T-cell (primary cell): ENCODE data around the gene CUTA. TPM values are rescaled to one million over a fixed set of nuclear protein-coding genes. Genes with fewer than 3 reads are reported as not detected.

Experiments used
- ATAC-seq, 4 experiments: fragments of 200-7000 bp in 3 of 4; fragments of 150-1000 bp in 1 of 4; cut with Tn5 transposase; replicated peaks in 1 of 4; 1 replicate in 3 of 4; 2 replicates in 1 of 4; pipeline ENCODE4 v1.10.0; 2021; ENCODE audit warnings: moderate library complexity in 3 of 4, mild to moderate bottlenecking in 2 of 4, moderate number of reproducible peaks in 1 of 4
- CTCF ChIA-PET, 2 donors: fragments of 300-600 bp; sonication (Branson Sonifier 250); formaldehyde crosslinking; loops; one replicate each; lab custom pipeline; 2022; ENCODE audit warnings: antibody characterized with exemption in 2 of 2; lab: Charles Lee
- POLR2A ChIA-PET, 2 donors: fragments of 300-600 bp; sonication (Branson Sonifier 250); formaldehyde crosslinking; loops; one replicate each; lab custom pipeline; 2022; ENCODE audit warnings: antibody characterized with exemption in 2 of 2; lab: Charles Lee
- DNase-seq, 35 experiments: peaks; one replicate each; pipeline versions ENCODE4 v3.0.0 to v3.0.0-alpha.2; 2013 to 2023
- H3K27ac ChIP-seq: one replicate; pipeline ENCODE4 v1.5.1; 2013; ENCODE audit warnings: low read length
- H3K27me3 ChIP-seq, 2 experiments: replicated peaks in 1 of 2; 1 replicate in 1 of 2; 2 replicates in 1 of 2; pipeline versions ENCODE4 v1.6.1 to v1.7.0; 2013; ENCODE audit warnings: low read length in 1 of 2, mixed read lengths in 1 of 2; ENCODE audit not compliant: control insufficient read depth in 2 of 2, insufficient read depth in 2 of 2; ENCODE audit errors: extremely low read depth in 1 of 2
- H3K36me3 ChIP-seq, 2 donors: 1 replicate in 1 of 2; 2 replicates in 1 of 2; pipeline versions ENCODE4 v1.6.1 to v1.7.0; 2013; ENCODE audit warnings: low read length in 1 of 2; ENCODE audit not compliant: control insufficient read depth in 2 of 2, insufficient read depth in 1 of 2; ENCODE audit errors: extremely low read depth in 1 of 2
- H3K4me1 ChIP-seq, 2 experiments: 1 replicate in 1 of 2; 2 replicates in 1 of 2; pipeline versions ENCODE4 v1.6.1 to v1.7.0; 2013; ENCODE audit warnings: low read length in 2 of 2, mixed read lengths in 1 of 2; ENCODE audit not compliant: insufficient read depth in 2 of 2, control insufficient read depth in 1 of 2; ENCODE audit errors: extremely low read depth in 1 of 2
- H3K4me3 ChIP-seq, 2 donors: 1 replicate in 1 of 2; 2 replicates in 1 of 2; pipeline versions ENCODE4 v1.5.1 to v1.7.0; 2013; ENCODE audit warnings: mild to moderate bottlenecking in 2 of 2, low read length in 1 of 2, moderate library complexity in 1 of 2; ENCODE audit not compliant: control insufficient read depth in 1 of 2; ENCODE audit errors: extremely low read depth in 1 of 2
- H3K9me3 ChIP-seq: 2 replicates; pipeline ENCODE4 v1.7.0; 2013
- H3K27ac Mint-ChIP-seq, 2 donors: one replicate each; pipeline ENCODE4 v1.8.0; 2020 to 2021; ENCODE audit warnings: mild to moderate bottlenecking in 2 of 2, mixed read lengths in 2 of 2
- H3K27me3 Mint-ChIP-seq, 2 donors: one replicate each; pipeline ENCODE4 v1.8.0; 2021 to 2022; ENCODE audit warnings: mixed read lengths in 2 of 2
- H3K36me3 Mint-ChIP-seq: one replicate; pipeline ENCODE4 v1.8.0; 2021; ENCODE audit warnings: mixed read lengths
- H3K4me1 Mint-ChIP-seq, 3 donors: one replicate each; pipeline ENCODE4 v1.8.0; 2020 to 2022; ENCODE audit warnings: mixed read lengths in 3 of 3, mild to moderate bottlenecking in 1 of 3
- H3K4me3 Mint-ChIP-seq, 3 donors: one replicate each; pipeline ENCODE4 v1.8.0; 2020 to 2022; ENCODE audit warnings: mild to moderate bottlenecking in 3 of 3, mixed read lengths in 3 of 3, moderate library complexity in 3 of 3
- H3K9me3 Mint-ChIP-seq, 3 donors: one replicate each; pipeline ENCODE4 v1.8.0; 2020 to 2022; ENCODE audit warnings: mixed read lengths in 3 of 3
- WGBS: methylation state at CpG from one replicate; pipeline ENCODE4 v1.1.5; 2013; ENCODE audit warnings: missing lambda C conversion rate; ENCODE audit not compliant: insufficient coverage; 5-methylcytosine and 5-hydroxymethylcytosine counted together
- total RNA-seq, 35 experiments: library from RNA in 6 of 35; stranded (reverse) in 6 of 35; fragments of 120-200 nt in 1 of 35; gene quantifications; one replicate each; pipeline versions ENCODE4 v1.2.1 to v1.2.4 and lab custom pipeline; 2013 to 2026

The CUTA gene
- total RNA-seq, 5 donors from 2014 or later (not counting 1 experiment from before 2014, with no cell fraction given) = 169 to 184 (median 176) TPM

DNA sequence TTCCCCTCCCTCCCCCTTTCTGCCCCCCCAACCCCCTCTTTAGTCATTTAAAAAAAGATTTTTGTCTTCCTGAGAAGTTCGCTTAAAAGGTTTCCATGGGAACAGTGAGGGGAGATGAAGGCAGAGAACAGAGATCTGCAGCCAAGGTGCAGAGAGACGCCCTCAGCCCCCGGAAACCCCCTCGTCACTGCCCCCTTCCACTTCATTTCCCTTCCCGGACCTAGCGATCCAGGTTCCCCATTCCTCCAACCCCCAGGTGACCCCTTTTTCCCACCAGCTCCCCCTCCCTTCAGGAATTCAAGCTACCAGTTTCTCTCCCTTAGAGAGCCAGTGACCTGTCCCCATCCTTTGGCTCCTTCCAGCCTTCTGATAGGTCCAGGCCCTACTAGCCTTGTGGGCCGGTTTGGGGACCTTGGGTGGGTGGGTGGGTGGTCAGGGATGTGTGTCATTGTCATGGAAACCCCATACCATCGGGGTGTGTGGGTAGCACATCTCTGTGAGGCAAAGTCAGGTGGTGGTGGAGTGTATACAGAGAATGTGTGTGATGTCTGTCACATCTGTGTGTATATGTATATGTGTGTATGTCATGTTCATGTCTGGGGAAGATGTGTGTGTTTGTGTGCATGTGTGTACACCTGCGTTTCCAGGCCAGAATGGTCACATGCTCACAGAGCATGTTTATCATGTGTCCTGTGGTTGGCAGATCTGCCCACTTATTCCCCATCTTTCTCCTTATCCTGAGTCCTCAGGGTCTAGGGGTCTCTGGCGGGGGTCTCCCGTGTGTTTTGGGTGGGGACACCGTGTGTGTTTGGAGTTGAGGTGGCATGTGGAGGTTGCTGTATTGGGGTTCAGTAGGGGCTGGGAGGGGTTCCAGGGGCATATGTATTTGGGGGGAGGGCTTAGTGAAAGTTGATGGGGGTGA lies 8.9 kb upstream of the CUTA start:
- peak in 1 of 4 experiments; percentile 19 for ATAC-seq

DNA sequence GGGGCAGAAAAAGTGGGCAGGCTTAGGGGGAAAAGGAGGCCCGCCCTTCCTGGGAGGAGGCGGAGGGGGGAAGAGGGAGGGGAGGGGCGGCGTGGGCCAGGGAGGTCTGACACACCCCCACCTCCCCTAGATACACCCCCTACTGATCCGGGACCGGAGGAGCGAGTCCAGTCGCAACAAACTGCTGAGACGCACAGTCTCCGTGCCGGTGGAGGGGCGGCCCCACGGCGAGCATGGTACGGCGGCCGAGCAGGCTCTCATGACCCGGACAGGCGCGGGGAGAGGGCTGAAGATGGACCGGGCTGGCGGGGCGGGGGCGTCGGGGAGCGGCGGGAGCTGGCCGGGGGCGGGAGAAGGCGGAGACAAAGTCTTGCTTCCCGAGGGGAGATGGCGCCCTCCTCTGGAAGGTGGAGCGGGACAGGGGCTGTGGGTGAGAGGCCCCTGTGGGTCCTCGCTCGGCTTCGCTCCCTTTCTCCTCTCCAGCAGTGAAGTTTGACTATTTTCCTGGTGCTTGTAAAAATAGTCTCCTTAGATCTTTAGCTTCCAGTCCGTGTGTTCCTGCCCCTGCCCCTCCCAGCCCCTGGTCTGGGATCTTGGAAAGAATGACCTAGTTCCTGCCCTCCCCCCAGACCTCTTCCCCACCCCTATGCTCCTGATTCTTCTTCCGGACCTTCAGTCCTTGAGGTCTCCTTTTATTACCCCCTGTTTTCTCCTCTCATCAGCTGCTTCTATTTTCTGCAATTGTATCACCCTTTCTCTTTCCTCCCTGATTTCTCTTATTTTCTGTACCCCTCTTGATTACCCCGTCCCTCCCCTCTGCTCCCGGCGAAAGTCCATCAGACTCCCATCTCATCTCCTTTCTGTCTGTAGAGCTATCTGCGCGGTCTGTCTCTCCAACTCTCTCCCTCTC lies 8.0 kb upstream of the CUTA start:
- Mint-ChIP-seq H3K27ac (peak overlapping the region; percentile 95 to 96), H3K27me3 (no peaks in the 10 kb centered on the region), H3K4me1 (peaks cover 61 to 82% (median 78%) of the 10 kb centered on the region in 3 donors), H3K9me3 (no peaks in the 10 kb centered on the region), H3K4me3 (peak overlapping the region; percentile 85 to 97 (median 86)), H3K36me3 (no peaks in the 10 kb centered on the region)
- Histone ChIP-seq H3K27ac (peak overlapping the region; percentile 87), H3K4me1 (peaks cover 34 to 60% of the 10 kb centered on the region in 2 experiments), H3K27me3 (no peaks in the 10 kb centered on the region), H3K9me3 (no peaks in the 10 kb centered on the region), H3K4me3 (peak overlapping the region; percentile 65 to 69), H3K36me3 (no peaks in the 10 kb centered on the region)
- ChIA-PET CTCF (interaction anchor here (0.7 to 1.5 kb wide), 5 partner anchors 10 to 126 kb away, joined by 3 to 8 read pairs (median 4); no protein-coding TSS in a partner anchor), POLR2A (interaction anchor here (0.6 to 0.7 kb wide), 4 partner anchors 9 to 136 kb away, joined by 3 to 8 read pairs (median 4); no protein-coding TSS in a partner anchor)
- WGBS = 2% methylated on average over 24 of the region's 43 CpGs
- DNase-seq (peak; percentile 52 to 87 (median 68)), ATAC-seq (peak; percentile 61 to 65 (median 62))

More for the DNA sequence above, 8.9 kb upstream of the CUTA start:
- peak in 7 of 35 experiments; percentile 12 to 74 (median 30) for DNase-seq
- H3K4me3 ChIP-seq = peak overlapping the region; percentile 65 to 67
- Mint-ChIP-seq H3K9me3 (no peaks in the 10 kb centered on the region), H3K4me1 (peaks cover 66 to 79% (median 78%) of the 10 kb centered on the region in 3 donors), H3K27me3 (no peaks in the 10 kb centered on the region), H3K36me3 (no peaks in the 10 kb centered on the region), H3K27ac (peak overlapping the region; percentile 95 to 96), H3K4me3 (peak overlapping the region; percentile 85 to 97 (median 86))
- H3K27me3 ChIP-seq = no peaks in the 10 kb centered on the region
- POLR2A ChIA-PET = interaction anchor here (0.6 kb wide), 2 partner anchors 36 to 1574 kb away, joined by 3 to 5 read pairs; no protein-coding TSS in a partner anchor
- H3K36me3 ChIP-seq = no peaks in the 10 kb centered on the region
- H3K27ac ChIP-seq = peak overlapping the region; percentile 87
- CTCF ChIA-PET = interaction anchor here (0.6 to 1.5 kb wide), 6 partner anchors 11 to 438 kb away, joined by 3 to 8 read pairs (median 4); partner anchors contain the start of gene ZBTB9 (in 1 of the 2)
- peaks cover 39 to 69% of the 10 kb centered on the region in 2 experiments for H3K4me1 ChIP-seq
- H3K9me3 ChIP-seq = no peaks in the 10 kb centered on the region
- WGBS = 0% methylated on average over 5 of the region's 12 CpGs

DNA sequence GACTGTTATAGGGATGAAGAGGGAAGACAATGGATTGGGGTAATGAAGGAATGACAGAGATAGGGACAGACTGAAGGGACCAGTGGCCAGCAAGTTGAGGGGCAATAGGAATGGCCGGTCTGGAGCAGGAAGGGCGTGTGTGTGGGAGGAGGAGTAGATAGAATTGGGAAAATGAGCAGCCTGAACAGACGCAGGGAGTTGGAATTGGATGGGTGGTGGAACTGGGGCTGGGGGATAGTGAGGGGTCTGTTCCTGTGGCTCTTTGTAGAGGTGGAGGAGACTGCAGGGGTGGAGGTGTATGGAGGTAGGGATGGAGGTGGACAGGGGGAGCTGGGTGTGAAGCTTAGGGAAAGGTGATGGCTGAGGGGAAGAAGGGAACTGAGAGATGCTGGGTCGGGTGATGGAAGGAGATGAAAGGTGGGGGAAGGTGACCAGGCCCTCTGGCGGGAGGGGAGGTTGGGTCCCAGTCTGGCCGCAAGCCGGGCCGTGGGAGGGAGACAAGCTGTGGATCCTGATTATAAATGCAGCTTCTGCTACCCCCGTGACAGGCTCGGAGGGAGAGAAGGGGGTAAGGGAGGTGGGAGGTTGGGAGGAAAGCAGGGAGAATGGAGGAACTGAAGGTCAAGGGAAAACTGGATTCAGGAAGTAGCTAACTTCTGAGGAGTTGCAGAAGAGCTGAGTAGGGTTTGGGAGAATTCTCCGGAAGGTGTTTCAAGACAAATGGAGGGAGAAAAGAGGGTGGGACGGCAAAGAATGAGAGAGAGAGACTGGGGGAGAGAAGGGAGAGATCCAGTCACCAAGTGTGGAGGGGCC lies 7.2 kb upstream of the CUTA start:
- Histone ChIP-seq H3K4me3 (peak overlapping the region; percentile 65 to 67), H3K36me3 (no peaks in the 10 kb centered on the region), H3K27me3 (no peaks in the 10 kb centered on the region), H3K9me3 (no peaks in the 10 kb centered on the region), H3K27ac (peak overlapping the region; percentile 87), H3K4me1 (peaks cover 26 to 58% of the 10 kb centered on the region in 2 experiments)
- H3K27me3 Mint-ChIP-seq = no peaks in the 10 kb centered on the region
- ChIA-PET CTCF (interaction anchor here (1.1 to 1.5 kb wide), 3 partner anchors 35 to 126 kb away, joined by 4 to 8 read pairs (median 4); no protein-coding TSS in a partner anchor), POLR2A (interaction anchor here in 1 of 2 donors (0.6 to 0.7 kb wide), 2 partner anchors 117 to 137 kb away, joined by 3 read pairs; no protein-coding TSS in a partner anchor)
- 35% methylated on average over 12 of the region's 12 CpGs for WGBS
- peak overlapping the region; percentile 95 to 96 for H3K27ac Mint-ChIP-seq
- ATAC-seq (no peak), DNase-seq (peak in 1 of 35 experiments; percentile 17)
- H3K36me3 Mint-ChIP-seq = no peaks in the 10 kb centered on the region
- peaks cover 55 to 81% (median 72%) of the 10 kb centered on the region in 3 donors for H3K4me1 Mint-ChIP-seq
- peak overlapping the region; percentile 85 to 97 (median 86) for H3K4me3 Mint-ChIP-seq
- no peaks in the 10 kb centered on the region for H3K9me3 Mint-ChIP-seq

DNA sequence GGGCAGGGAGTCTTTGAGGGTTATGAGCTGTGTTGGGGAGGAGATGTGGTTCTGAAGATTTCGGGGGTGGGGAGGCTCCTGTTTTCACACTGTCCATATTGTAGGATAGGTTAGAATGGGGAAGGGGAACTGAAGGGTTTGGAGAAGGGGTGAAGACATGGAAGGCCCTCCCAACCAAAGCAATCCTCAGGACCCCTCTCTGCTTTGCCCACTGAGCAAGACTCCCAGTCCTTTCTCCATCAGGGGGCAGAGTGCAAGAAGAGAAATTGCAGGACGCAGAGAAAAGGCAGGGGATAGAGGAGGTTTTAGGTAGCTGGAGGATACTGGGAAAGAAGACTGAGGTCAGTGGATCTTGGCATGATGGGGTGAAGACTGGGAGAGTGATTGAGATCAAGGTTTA lies 5.9 kb upstream of the CUTA start:
- WGBS = 100% methylated on average over 1 of the region's 2 CpGs
- CTCF ChIA-PET = no interaction called here

DNA sequence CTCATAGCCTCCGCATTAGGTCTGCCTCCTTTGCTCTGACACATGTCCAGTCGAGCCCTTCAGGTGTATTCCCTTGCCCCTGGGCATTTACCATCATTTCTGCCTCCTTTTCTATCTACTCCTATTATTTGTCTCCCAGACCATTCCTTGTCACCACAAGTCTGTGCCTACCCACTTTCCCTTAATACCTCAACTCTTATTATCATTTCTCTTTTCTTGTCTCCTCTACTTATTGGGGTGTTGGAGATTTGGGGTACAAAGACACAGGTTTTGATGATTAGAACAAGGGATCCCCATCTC lies 3.4 kb upstream of the CUTA start:
- Histone ChIP-seq H3K27me3 (no peaks in the 10 kb centered on the region), H3K4me1 (peaks cover 29 to 59% of the 10 kb centered on the region in 2 experiments), H3K9me3 (no peaks in the 10 kb centered on the region), H3K4me3 (no peak overlapping the region), H3K36me3 (peaks cover 0 to 7% of the 10 kb centered on the region in 2 donors), H3K27ac (no peak overlapping the region)
- H3K36me3 Mint-ChIP-seq = peaks cover 5% of the 10 kb centered on the region
- CTCF ChIA-PET = no interaction called here
- H3K4me3 Mint-ChIP-seq = peak overlapping the region in 1 of 3 donors; percentile 94
- POLR2A ChIA-PET = no interaction called here
- no peaks in the 10 kb centered on the region for H3K9me3 Mint-ChIP-seq
- peaks cover 55 to 81% (median 72%) of the 10 kb centered on the region in 3 donors for H3K4me1 Mint-ChIP-seq
- H3K27me3 Mint-ChIP-seq = no peaks in the 10 kb centered on the region
- ATAC-seq (no peak), DNase-seq (no peak)
- 88% methylated on average over 2 of the region's 2 CpGs for WGBS
- H3K27ac Mint-ChIP-seq = peak overlapping the region; percentile 31 to 34

More for the DNA sequence above, 5.9 kb upstream of the CUTA start:
- Mint-ChIP-seq H3K36me3 (no peaks in the 10 kb centered on the region), H3K27me3 (no peaks in the 10 kb centered on the region), H3K4me1 (peaks cover 53 to 79% (median 71%) of the 10 kb centered on the region in 3 donors), H3K9me3 (no peaks in the 10 kb centered on the region), H3K4me3 (peak overlapping the region; percentile 85 to 97 (median 86)), H3K27ac (peak overlapping the region; percentile 95 to 96)
- H3K4me3 ChIP-seq = no peak overlapping the region
- no peaks in the 10 kb centered on the region for H3K36me3 ChIP-seq
- no peak for ATAC-seq
- H3K4me1 ChIP-seq = peaks cover 24 to 58% of the 10 kb centered on the region in 2 experiments
- POLR2A ChIA-PET = interaction anchor here in 1 of 2 donors (0.6 to 0.7 kb wide), 2 partner anchors 125 to 491 kb away, joined by 3 to 5 read pairs; no protein-coding TSS in a partner anchor
- no peaks in the 10 kb centered on the region for H3K9me3 ChIP-seq
- H3K27me3 ChIP-seq = no peaks in the 10 kb centered on the region
- DNase-seq = no peak
- H3K27ac ChIP-seq = no peak overlapping the region
